ENCODE results near the gene ZNF862. TPM values are rescaled to one million over a fixed set of nuclear protein-coding genes. Genes with fewer than 3 reads are reported as not detected.
A peak's percentile ranks its signal among the peaks of the same experiment; 100 is the strongest.

The ZNF862 gene
- 10 to 100 TPM; 13.6 to 29.8 (median 22.8) TPM for total RNA-seq
- polyA plus RNA-seq, result 10 to 100 TPM; 11.4 to 11.8 TPM
- long read RNA-seq, donor 1, partial matches to known transcripts, result 8 of 16 reads
- long read RNA-seq, donor 1, other reads (novel, unspliced or antisense), result 6 of 16 reads
- long read RNA-seq, donor 2, result 0 reads
- long read RNA-seq, donor 3, partial matches to known transcripts, result 6 of 29 reads
- long read RNA-seq, donor 3, other reads (novel, unspliced or antisense), result 22 of 29 reads

DNA sequence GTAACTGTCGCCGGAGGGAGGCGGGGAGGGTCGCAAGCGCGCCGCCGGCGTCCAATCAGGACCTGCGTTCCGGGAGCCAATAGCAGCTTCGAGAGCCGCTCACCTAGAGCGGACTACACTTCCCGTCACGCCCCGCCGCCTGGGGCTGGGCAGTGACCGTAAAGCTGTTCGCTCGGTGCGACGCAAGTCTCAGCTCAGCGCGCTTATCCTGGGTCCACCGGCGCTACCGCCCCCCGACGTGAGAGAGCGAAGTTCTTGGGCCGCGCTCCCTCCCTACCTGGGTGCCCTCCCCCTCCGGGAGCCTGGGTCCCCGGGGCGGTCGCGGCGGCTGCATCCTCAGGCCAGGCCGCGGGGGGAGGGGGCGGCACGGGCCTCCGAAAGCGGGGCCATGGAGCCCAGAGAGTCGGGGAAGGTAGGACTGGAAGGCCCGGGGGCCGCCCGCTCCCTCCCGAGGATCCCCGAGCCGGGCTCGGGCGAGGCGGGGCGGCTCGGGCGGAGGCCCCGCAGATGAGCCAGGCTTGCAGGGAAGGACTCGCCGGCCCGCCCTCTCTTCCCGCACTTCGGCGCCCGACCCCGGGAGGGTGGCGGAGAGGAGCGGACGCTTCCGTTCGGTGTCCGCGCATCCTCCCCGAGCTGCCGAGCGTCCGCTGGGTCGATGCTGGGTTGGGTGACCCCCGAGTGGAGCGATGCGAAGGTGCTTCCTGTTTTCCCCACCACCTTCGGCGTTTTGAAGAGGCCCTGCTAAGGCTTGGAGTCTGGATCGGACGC is at the start of gene ZNF862:
ZNF862 (plus strand) TSS at position 152 of the 768 bp plus-strand sequence; CDS start at position 389, 237 bp downstream.
- peaks cover 3% of the 10 kb centered on the region for H3K4me1 ChIP-seq (ENCODE audit: insufficient read depth)
- 0 to 1% (median 1%) methylated on average over 64 to 86 of the region's 86 CpGs for WGBS, 3 donors
- H3K27ac ChIP-seq, result peak within 1 kb of the TSS; percentile 73 to 94
- intact Hi-C loops (cut with DNase I), result loop anchor here in 1 of 4 donors (5.0 kb wide), 2 partner anchors 56 to 341 kb away; partner anchors contain the start of gene ZNF746
- TF ChIP-seq POLR2A (IDR thresholded peaks at IDR 0.05) (peak; percentile 68), EP300 (IDR thresholded peaks at IDR 0.05) (no peak)
- TF ChIP-seq, protein P1, sequence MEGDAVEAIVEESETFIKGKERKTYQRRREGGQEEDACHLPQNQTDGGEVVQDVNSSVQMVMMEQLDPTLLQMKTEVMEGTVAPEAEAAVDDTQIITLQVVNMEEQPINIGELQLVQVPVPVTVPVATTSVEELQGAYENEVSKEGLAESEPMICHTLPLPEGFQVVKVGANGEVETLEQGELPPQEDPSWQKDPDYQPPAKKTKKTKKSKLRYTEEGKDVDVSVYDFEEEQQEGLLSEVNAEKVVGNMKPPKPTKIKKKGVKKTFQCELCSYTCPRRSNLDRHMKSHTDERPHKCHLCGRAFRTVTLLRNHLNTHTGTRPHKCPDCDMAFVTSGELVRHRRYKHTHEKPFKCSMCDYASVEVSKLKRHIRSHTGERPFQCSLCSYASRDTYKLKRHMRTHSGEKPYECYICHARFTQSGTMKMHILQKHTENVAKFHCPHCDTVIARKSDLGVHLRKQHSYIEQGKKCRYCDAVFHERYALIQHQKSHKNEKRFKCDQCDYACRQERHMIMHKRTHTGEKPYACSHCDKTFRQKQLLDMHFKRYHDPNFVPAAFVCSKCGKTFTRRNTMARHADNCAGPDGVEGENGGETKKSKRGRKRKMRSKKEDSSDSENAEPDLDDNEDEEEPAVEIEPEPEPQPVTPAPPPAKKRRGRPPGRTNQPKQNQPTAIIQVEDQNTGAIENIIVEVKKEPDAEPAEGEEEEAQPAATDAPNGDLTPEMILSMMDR (IDR thresholded peaks at IDR 0.05), result peak in 1 of 3 donors; percentile 26
- peak; percentile 96 to 98 (median 96) for DNase-seq
- H3K27me3 ChIP-seq, result no peaks in the 10 kb centered on the region
- no peaks in the 10 kb centered on the region for H3K36me3 ChIP-seq
- H3K4me3 ChIP-seq, result peak within 1 kb of the TSS; percentile 82
- no peaks in the 10 kb centered on the region for H3K9me3 ChIP-seq

DNA sequence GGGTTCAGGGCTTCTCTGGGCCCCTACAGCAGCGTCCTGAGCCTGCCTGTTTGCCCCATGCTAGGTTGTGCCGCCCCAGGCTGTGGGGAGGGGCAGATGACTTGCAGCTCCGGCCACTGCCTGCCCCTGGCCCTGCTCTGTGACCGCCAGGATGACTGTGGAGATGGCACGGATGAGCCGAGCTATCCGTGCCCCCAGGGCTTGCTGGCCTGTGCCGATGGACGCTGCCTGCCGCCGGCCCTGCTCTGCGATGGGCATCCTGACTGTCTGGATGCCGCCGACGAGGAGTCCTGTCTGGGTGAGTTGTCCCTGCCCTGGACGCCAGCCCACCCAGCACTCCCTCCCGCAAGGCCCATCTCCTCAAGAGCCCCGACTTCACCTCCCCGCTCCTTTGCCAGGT is 49.1 kb upstream of the ZNF862 start:
- Histone ChIP-seq H3K4me3 (no peak overlapping the region), H3K9me3 (no peaks in the 10 kb centered on the region), H3K36me3 (no peaks in the 10 kb centered on the region), H3K27me3 (no peaks in the 10 kb centered on the region), H3K27ac (no peak overlapping the region), H3K4me1 (ENCODE audit: insufficient read depth) (no peaks in the 10 kb centered on the region)
- no peak for DNase-seq
- 80 to 84% (median 80%) methylated on average over 18 to 19 of the region's 19 CpGs for WGBS, 3 donors
- intact Hi-C loops (cut with DNase I), result no loop called here
- TF ChIP-seq EP300 (IDR thresholded peaks at IDR 0.05), result no peak
- TF ChIP-seq, protein P1 (IDR thresholded peaks at IDR 0.05), result no peak
- TF ChIP-seq POLR2A (IDR thresholded peaks at IDR 0.05), result no peak

DNA sequence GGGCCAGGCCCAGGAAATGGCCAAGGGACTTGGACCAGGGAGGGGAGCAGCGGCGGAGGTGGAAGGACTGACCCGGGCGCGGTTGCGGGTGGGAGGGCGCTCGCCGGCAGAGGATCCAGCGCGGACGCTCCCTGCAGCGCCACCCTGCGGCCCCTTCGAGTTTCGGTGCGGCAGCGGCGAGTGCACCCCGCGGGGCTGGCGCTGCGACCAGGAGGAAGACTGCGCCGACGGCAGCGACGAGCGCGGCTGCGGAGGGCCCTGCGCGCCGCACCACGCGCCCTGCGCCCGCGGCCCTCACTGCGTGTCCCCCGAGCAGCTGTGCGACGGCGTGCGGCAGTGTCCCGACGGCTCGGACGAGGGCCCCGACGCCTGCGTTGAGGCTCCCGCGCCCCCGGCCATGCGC is 48.0 kb upstream of the ZNF862 start:
- Histone ChIP-seq H3K4me1 (ENCODE audit: insufficient read depth) (no peaks in the 10 kb centered on the region), H3K27ac (no peak overlapping the region), H3K9me3 (no peaks in the 10 kb centered on the region), H3K4me3 (no peak overlapping the region), H3K27me3 (no peaks in the 10 kb centered on the region), H3K36me3 (no peaks in the 10 kb centered on the region)
- intact Hi-C loops (cut with DNase I), result no loop called here
- DNase-seq, result no peak
- WGBS, 3 donors, result 1 to 13% (median 7%) methylated on average over 20 to 56 of the region's 56 CpGs
- TF ChIP-seq, protein P1 (IDR thresholded peaks at IDR 0.05), result no peak
- no peak for TF ChIP-seq EP300 (IDR thresholded peaks at IDR 0.05)
- TF ChIP-seq POLR2A (IDR thresholded peaks at IDR 0.05), result no peak

DNA sequence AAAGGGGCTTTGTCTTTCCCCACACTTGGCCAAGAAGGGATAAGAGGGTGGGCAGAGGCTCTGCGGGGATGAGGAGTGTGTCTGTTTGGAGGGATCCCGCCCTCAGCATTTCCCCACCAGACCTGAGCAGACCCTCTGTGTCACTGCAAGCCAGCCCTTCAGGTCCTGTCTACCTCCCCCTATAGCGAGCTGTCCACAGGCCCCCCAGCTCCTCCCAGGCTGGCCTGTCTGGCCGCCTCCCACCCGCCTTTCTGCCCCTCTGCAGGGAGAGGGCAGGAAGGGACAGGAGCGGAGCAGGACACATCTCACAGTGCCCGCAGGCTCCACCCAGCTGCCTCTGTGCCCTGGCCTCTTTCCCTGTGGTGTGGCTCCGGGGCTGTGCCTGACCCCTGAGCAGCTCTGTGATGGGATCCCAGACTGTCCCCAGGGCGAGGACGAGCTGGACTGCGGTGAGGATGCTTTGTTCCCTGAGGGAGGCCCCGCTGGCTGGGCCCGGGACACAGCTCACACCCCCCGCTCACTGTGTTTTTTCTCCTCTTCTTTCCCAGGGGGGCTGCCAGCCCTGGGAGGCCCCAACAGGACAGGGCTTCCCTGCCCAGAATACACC is 47.3 kb upstream of the ZNF862 start:
- Histone ChIP-seq H3K9me3 (no peaks in the 10 kb centered on the region), H3K36me3 (no peaks in the 10 kb centered on the region), H3K4me1 (ENCODE audit: insufficient read depth) (no peaks in the 10 kb centered on the region), H3K4me3 (no peak overlapping the region), H3K27ac (no peak overlapping the region), H3K27me3 (no peaks in the 10 kb centered on the region)
- intact Hi-C loops (cut with DNase I), result no loop called here
- 87 to 93% (median 88%) methylated on average over 14 of the region's 14 CpGs for WGBS, 3 donors
- no peak for TF ChIP-seq EP300 (IDR thresholded peaks at IDR 0.05)
- TF ChIP-seq POLR2A (IDR thresholded peaks at IDR 0.05), result no peak
- TF ChIP-seq, protein P1 (IDR thresholded peaks at IDR 0.05), result no peak
- no peak for DNase-seq
